Cardiac septum (tissue), 1 donor: Measurements from ENCODE around the gene ZNF236. TPM values are rescaled to one million over a fixed set of nuclear protein-coding genes. Genes with fewer than 3 reads are reported as not detected.

Experiments
- DNase-seq: peaks from one replicate; pipeline ENCODE4 v3.0.0-alpha.2; 2020; ENCODE audit warnings: low spot score
- intact Hi-C: fragments of 100-400 bp; cut with DNase I; formaldehyde crosslinking; loops from one replicate; pipeline ENCODE4 v1.14.0; 2022
- total RNA-seq: library from RNA; stranded (reverse); fragmentation: NEBNext Ultra II Directional; extraction: Animal tissue kit (Norgen Biotek cat#: 25700); gene quantifications from one replicate; pipeline ENCODE4 v1.2.1, GENCODE V29; 2021
- donor health status: DM: no; HTN: no; CAD: no.

The ZNF236 gene
- total RNA-seq, 1 donor from 2014 or later = 12.7 TPM

GRCh38 chr18:76889091-76889699 lies 66.8 kb downstream of the ZNF236 start:
- intact Hi-C loops = no loop called here
- no peak for DNase-seq

GRCh38 chr18:76892832-76893231 lies 70.5 kb downstream of the ZNF236 start:
- intact Hi-C loops = no loop called here
- DNase-seq = no peak

- DNase-seq = no peak
These were observed 72.4 kb downstream of the ZNF236 start for GRCh38 chr18:76894566-76895346.

GRCh38 chr18:76895498-76895897 lies 73.1 kb downstream of the ZNF236 start:
- no peak for DNase-seq
- intact Hi-C loops = no loop called here

More at GRCh38 chr18:76894566-76895346, 72.4 kb downstream of the ZNF236 start:
- intact Hi-C loops = no loop called here

DNA sequence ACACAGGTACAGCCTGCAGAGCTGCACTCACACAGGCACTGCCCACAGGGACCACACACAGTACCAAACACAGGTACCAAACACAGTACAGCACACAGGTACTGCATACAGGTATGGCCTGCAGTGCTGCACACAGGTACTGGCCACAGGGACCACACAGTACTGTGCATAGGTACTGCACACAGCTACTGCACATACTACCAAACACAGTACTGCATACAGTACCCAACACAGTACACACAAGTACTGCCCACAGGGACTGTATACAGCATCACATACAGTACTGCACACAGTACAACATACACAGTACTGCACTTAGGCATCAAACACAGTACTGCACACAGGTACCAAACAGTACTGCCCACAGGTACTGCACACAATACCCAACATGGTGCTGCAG lies 74.3 kb downstream of the ZNF236 start:
- intact Hi-C loops = no loop called here
- no peak for DNase-seq

GRCh38 chr18:76897257-76897656 lies 74.9 kb downstream of the ZNF236 start:
- DNase-seq = no peak
- intact Hi-C loops = no loop called here

DNA sequence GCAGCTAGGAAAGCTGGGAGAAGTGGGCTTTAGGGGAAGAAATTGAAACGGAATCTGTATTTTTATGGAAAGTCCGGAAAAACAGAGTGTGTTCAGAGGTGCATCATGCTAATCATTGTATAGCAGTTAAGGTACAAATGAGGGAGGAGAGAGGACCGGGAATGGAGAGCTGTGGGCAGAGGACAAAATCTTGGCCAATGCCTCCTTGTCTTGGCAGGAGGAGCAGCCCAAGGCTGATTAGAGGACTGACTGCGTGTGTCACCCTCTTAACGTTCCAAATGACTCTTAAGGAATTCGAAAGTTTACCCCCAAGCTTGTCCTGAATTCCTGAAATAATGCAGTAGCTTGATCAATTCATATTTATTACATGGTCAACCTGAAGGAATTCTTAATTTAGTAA lies 81.0 kb downstream of the ZNF236 start:
- DNase-seq = no peak
- intact Hi-C loops = no loop called here

GRCh38 chr18:76905821-76906220 lies 83.5 kb downstream of the ZNF236 start:
- DNase-seq = no peak
- intact Hi-C loops = no loop called here

DNA sequence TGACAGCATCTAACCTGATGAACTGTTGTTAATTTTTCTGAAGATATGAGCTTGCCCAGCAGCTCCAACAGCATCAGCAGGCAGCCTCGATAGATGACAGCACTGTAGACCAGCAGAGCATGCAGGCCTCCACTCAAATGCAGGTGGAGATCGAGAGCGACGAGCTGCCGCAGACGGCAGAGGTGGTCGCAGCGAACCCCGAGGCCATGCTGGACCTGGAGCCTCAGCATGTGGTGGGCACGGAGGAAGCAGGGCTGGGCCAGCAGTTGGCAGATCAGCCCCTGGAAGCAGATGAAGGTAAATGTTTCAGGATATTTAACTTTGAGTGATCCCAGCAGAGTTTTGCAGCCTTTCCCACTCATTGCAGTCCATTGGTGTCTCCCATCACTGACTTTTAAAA lies 85.9 kb downstream of the ZNF236 start:
- intact Hi-C loops = no loop called here
- no peak for DNase-seq

DNA sequence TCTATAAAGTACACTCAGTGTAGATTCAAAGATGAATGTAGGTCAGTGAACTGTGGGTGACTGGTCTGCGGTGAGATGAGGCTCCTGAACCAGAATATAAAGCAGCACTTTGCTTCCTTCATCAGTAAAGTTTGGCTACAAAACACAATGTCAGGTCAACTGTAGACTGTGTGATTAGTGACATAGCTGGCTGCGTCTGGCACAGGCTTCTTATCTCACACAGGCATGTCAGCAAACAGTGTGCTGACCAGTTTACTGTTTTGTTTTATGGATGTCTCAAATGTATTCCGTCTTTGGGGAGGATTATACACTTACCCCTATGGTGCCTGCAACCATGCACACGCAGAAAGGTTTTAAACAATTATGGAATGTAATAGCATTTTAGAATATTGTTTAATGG lies 87.1 kb downstream of the ZNF236 start:
- intact Hi-C loops = no loop called here
- no peak for DNase-seq

DNA sequence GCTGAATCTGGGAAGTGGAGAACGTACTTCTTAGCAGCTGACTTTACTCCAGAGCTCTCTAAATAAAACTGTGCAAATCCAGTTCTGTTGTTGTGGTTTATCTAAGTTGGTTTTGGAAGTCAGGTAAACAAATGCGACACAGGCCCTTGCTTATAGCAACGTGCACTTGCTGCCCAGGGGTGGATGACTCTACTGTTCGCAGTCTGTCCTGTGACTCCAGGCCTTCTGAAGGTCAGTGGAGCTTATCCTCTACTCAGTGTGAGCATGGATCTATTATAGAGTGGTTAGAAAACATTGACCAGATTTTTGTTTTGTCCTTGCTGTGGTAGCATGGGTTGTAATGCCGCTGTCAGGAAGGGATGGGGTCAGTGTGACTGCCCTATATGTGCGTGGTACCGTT lies 89.1 kb downstream of the ZNF236 start:
- intact Hi-C loops = no loop called here

DNA sequence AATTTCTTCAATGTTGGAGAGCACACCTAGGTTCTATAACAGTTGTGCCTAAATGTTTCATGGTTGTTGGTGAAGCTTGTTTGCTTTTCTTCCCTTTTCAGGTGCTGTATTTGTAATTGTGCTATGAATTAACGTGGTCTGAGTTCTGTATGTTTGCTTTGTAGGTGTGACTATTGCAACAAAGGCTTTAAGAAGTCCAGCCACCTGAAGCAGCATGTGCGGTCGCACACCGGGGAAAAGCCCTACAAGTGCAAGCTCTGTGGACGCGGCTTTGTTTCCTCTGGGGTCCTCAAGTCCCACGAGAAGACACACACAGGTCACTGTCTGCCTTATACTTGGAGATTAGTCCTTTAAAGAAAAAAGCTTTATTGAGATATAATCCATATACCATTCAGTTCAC lies 91.2 kb downstream of the ZNF236 start:
- DNase-seq = no peak
- intact Hi-C loops = no loop called here

More for the DNA sequence above, 89.1 kb downstream of the ZNF236 start:
- DNase-seq = no peak

GRCh38 chr18:76914314-76914713 lies 92.0 kb downstream of the ZNF236 start:
- intact Hi-C loops = no loop called here
- DNase-seq = no peak

GRCh38 chr18:76914796-76915195 lies 92.4 kb downstream of the ZNF236 start:
- no peak for DNase-seq
- intact Hi-C loops = no loop called here

DNA sequence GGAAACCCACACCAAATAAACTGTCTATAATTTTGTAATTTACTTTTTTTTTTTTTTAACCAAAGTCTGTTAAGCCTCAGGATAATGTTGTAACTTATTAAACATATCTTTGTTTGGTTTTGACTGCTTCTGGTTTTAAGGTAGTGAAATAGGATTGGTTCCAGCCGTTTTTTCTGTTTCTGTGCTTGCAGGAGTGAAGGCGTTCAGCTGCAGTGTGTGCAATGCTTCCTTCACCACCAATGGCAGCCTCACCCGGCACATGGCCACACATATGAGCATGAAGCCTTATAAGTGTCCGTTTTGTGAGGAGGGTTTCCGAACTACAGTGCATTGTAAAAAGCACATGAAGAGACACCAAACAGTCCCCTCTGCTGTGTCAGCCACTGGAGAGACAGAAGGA lies 93.1 kb downstream of the ZNF236 start:
- no peak for DNase-seq
- intact Hi-C loops = no loop called here

DNA sequence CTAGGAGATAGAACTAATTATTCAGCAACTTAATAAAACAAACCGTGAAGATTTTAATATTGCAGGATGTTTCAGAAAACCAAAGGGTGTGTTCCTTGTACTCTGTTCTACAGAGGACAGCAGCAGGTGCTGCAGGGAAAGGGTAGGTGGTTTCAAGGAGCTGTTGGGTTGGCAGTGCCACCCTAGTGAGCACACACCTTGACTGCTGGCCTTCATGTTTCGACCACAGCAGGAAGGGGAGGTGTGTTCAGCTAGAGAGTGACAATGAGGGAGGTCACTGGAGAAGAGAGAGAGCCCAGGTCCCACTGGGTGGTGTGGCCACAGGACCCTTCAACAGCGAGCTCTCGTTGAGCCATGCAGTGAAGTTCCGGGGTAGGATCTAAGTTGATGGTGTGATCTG lies 98.6 kb downstream of the ZNF236 start:
- intact Hi-C loops = loop anchor here (10.0 kb wide), 1 partner anchor 64 kb away; no protein-coding TSS in a partner anchor
- DNase-seq = no peak

- intact Hi-C loops = loop anchor here (10.0 kb wide), 1 partner anchor 63 kb away; no protein-coding TSS in a partner anchor
- no peak for DNase-seq
These were observed 99.8 kb downstream of the ZNF236 start for GRCh38 chr18:76922107-76922506.

DNA sequence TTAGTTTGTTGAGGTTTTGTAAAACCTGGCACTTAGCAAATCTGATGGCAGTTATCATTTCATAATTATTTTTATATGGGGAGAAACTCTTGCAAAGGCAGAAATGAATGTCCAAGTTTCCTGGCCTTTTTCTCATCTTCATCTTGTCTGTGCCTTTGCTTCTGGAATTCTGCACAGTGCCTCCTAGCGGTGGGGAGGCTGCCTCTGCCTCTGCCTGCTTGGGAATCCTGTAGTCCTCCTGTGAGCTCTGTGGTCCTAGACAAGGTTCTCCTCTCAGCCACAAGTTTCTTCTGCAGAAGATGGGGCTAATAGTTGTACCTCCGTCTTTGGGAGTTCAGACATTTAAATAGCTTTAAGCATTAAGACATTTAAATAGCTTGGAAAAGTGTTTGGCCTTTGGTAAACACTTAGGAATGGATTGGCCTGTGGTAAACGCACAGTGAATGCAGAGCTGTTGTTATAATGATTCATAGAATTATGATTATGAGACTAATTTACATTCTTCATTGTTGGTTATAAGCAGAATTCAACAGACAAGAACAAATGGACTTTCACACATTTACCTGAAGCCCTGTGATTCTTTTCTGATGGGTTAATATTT lies 101.2 kb downstream of the ZNF236 start:
- DNase-seq = no peak
- intact Hi-C loops = loop anchor here (10.0 kb wide), 1 partner anchor 61 kb away; no protein-coding TSS in a partner anchor

- DNase-seq = no peak
- intact Hi-C loops = loop anchor here (10.0 kb wide), 1 partner anchor 59 kb away; no protein-coding TSS in a partner anchor
These were observed 103.1 kb downstream of the ZNF236 start for GRCh38 chr18:76925501-76925900.

DNA sequence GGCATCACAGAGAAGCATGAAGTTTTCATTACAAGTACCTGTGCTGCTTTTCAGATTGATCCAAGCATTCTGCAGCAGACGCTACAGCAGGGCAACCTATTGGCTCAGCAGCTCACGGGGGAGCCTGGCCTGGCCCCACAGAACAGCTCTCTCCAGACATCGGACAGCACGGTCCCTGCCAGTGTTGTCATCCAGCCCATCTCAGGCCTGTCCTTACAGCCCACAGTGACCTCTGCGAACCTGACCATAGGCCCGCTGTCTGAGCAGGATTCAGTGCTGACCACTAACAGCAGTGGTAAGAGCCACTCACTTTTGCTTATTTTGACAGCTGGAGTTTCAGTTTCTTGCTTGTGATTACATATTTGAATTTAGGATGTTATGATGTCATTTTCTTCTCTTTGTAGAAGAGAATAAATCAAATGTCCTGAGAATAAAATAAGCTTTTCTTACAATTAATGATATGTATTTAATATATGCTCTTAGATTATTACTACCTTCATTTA lies 104.9 kb downstream of the ZNF236 start:
- DNase-seq = no peak
- intact Hi-C loops = loop anchor here (10.0 kb wide), 1 partner anchor 58 kb away; no protein-coding TSS in a partner anchor
